Upper lobe of left lung (tissue), 6 donors: ENCODE results near the gene TRAF1. TPM values are rescaled to one million over a fixed set of nuclear protein-coding genes. Genes with fewer than 3 reads are reported as not detected.

Experiments
- ATAC-seq, 2 donors: fragments of 200-7000 bp; cut with Tn5 transposase; one replicate each; pipeline ENCODE4 v1.9.1; 2022; ENCODE audit warnings: mild to moderate bottlenecking in 2 of 2, moderate library complexity in 2 of 2; ENCODE audit not compliant: low FRiP score in 2 of 2
- DNase-seq, 2 donors: peaks; one replicate each; pipeline ENCODE4 v3.0.0-alpha.2; 2019 to 2020
- H3K27ac ChIP-seq, 4 donors: fragments of 200-600 bp; sonication (generic); one replicate each; pipeline ENCODE4 v1.5.1; 2016 to 2019
- H3K27me3 ChIP-seq, 4 donors: fragments of 200-600 bp; sonication (generic); one replicate each; pipeline ENCODE4 v1.5.1; 2017 to 2019
- H3K36me3 ChIP-seq, 4 donors: fragments of 200-600 bp; sonication (generic); one replicate each; pipeline ENCODE4 v1.5.1; 2016 to 2019
- H3K4me1 ChIP-seq, 4 donors: fragments of 200-600 bp; sonication (generic); one replicate each; pipeline ENCODE4 v1.5.1; 2018 to 2019
- H3K4me3 ChIP-seq, 4 donors: fragments of 200-600 bp; sonication (generic); one replicate each; pipeline ENCODE4 v1.5.1; 2017 to 2019; ENCODE audit warnings: mild to moderate bottlenecking in 2 of 4, moderate library complexity in 1 of 4
- H3K9me3 ChIP-seq, 4 donors: fragments of 200-600 bp; sonication (generic); one replicate each; pipeline ENCODE4 v1.5.1; 2018 to 2019
- CTCF ChIP-seq, 6 experiments: fragments of 450-650 bp in 4 of 6; fragments of 200-600 bp in 2 of 6; sonication (generic) in 2 of 6; IDR thresholded peaks; one replicate each; pipeline ENCODE4 v1.5.1; 2016 to 2019; ENCODE audit warnings: antibody characterized with exemption in 6 of 6
- EP300 ChIP-seq, 4 donors: sonication (generic); formaldehyde crosslinking; IDR thresholded peaks; one replicate each; pipeline ENCODE4 v1.5.1; 2017; ENCODE audit warnings: antibody characterized with exemption in 4 of 4, control low read depth in 2 of 4
- POLR2A ChIP-seq, 4 donors: fragments of 450-650 bp; IDR thresholded peaks; one replicate each; pipeline ENCODE4 v1.5.1; 2016 to 2017; ENCODE audit warnings: antibody characterized with exemption in 4 of 4, mild to moderate bottlenecking in 2 of 4
- POLR2AphosphoS5 ChIP-seq, 2 donors: sonication (generic); formaldehyde crosslinking; IDR thresholded peaks; one replicate each; pipeline ENCODE4 v1.5.1; 2017; ENCODE audit warnings: antibody characterized with exemption in 2 of 2
- WGBS, 2 donors: methylation state at CpG; one replicate each; pipeline ENCODE4 v1.1.5; 2017 to 2018; 5-methylcytosine and 5-hydroxymethylcytosine counted together
- total RNA-seq, 6 donors: library from RNA; depleted of rRNA in 4 of 6; stranded (reverse); fragments of >200 nt in 4 of 6; gene quantifications; one replicate each; pipeline versions ENCODE4 v1.1.0 to v1.2.1, GENCODE V29; 2016 to 2021
- donor health status: DM: no; HTN: no; CAD: no; lungs with moderate emphysema.
- donor health status: DM: no; HTN: yes; CAD: no; lungs with severe emphysema.

The TRAF1 gene
- total RNA-seq, 6 donors from 2014 or later: 2.9 to 29.3 (median 6.6) TPM

GRCh38 chr9:120918931-120919842 is 7.4 kb downstream of the TRAF1 start:
- TF ChIP-seq EP300 (IDR thresholded peaks at IDR 0.05): no peak
- TF ChIP-seq POLR2AphosphoS5 (IDR thresholded peaks at IDR 0.05): peak in 1 of 2 donors; percentile 12
- ATAC-seq (peak in 1 of 2 donors; percentile 19), DNase-seq (peak in 1 of 2 donors; percentile 39)
- H3K4me3 ChIP-seq: no peak overlapping the region
- H3K27me3 ChIP-seq: no peaks in the 10 kb centered on the region
- H3K4me1 ChIP-seq: peaks cover 19 to 31% (median 23%) of the 10 kb centered on the region in 4 donors
- no peaks in the 10 kb centered on the region for H3K36me3 ChIP-seq
- peak overlapping the region; percentile 49 to 84 (median 66) for H3K27ac ChIP-seq
- H3K9me3 ChIP-seq: no peaks in the 10 kb centered on the region
- WGBS, 2 donors: 80 to 86% methylated on average over 15 to 19 of the region's 20 CpGs

GRCh38 chr9:120917929-120918762 is 8.4 kb downstream of the TRAF1 start:
- Histone ChIP-seq H3K4me3 (no peak overlapping the region), H3K27ac (peak overlapping the region in 3 of 4 donors; percentile 57 to 84 (median 76)), H3K36me3 (peaks cover 0 to 5% (median 1%) of the 10 kb centered on the region in 4 donors), H3K27me3 (no peaks in the 10 kb centered on the region), H3K4me1 (peaks cover 19 to 31% (median 23%) of the 10 kb centered on the region in 4 donors), H3K9me3 (no peaks in the 10 kb centered on the region)
- ATAC-seq (no peak), DNase-seq (no peak)
- no peak for TF ChIP-seq CTCF (IDR thresholded peaks at IDR 0.05)
- no peak for TF ChIP-seq POLR2AphosphoS5 (IDR thresholded peaks at IDR 0.05)
- TF ChIP-seq EP300 (IDR thresholded peaks at IDR 0.05): no peak
- no peak for TF ChIP-seq POLR2A (IDR thresholded peaks at IDR 0.05)
- WGBS, 2 donors: 94 to 98% methylated on average over 4 of the region's 4 CpGs

GRCh38 chr9:120916991-120917880 is 9.4 kb downstream of the TRAF1 start:
- ATAC-seq: no peak

GRCh38 chr9:120916588-120916987 is 10.0 kb downstream of the TRAF1 start:
- peaks cover 0 to 12% (median 5%) of the 10 kb centered on the region in 4 donors for H3K36me3 ChIP-seq
- no peak for TF ChIP-seq CTCF (IDR thresholded peaks at IDR 0.05)
- TF ChIP-seq EP300 (IDR thresholded peaks at IDR 0.05): peak in 1 of 4 donors; percentile 49
- TF ChIP-seq POLR2AphosphoS5 (IDR thresholded peaks at IDR 0.05): peak; percentile 47 to 58
- no peak for TF ChIP-seq POLR2A (IDR thresholded peaks at IDR 0.05)

More at GRCh38 chr9:120916991-120917880, 9.4 kb downstream of the TRAF1 start:
- DNase-seq: no peak
- H3K36me3 ChIP-seq: peaks cover 0 to 8% (median 5%) of the 10 kb centered on the region in 4 donors
- 89% methylated on average over 7 to 8 of the region's 8 CpGs for WGBS, 2 donors
- H3K4me3 ChIP-seq: no peak overlapping the region
- H3K9me3 ChIP-seq: no peaks in the 10 kb centered on the region
- TF ChIP-seq POLR2AphosphoS5 (IDR thresholded peaks at IDR 0.05): no peak
- no peak for TF ChIP-seq POLR2A (IDR thresholded peaks at IDR 0.05)
- no peak for TF ChIP-seq CTCF (IDR thresholded peaks at IDR 0.05)
- TF ChIP-seq EP300 (IDR thresholded peaks at IDR 0.05): no peak
- no peaks in the 10 kb centered on the region for H3K27me3 ChIP-seq
- peak overlapping the region in 3 of 4 donors; percentile 28 to 61 (median 54) for H3K27ac ChIP-seq
- H3K4me1 ChIP-seq: peaks cover 19 to 31% (median 23%) of the 10 kb centered on the region in 4 donors

More at GRCh38 chr9:120916588-120916987, 10.0 kb downstream of the TRAF1 start:
- peaks cover 19 to 31% (median 23%) of the 10 kb centered on the region in 4 donors for H3K4me1 ChIP-seq
- DNase-seq (no peak), ATAC-seq (peak in 1 of 2 donors; percentile 67)
- H3K4me3 ChIP-seq: no peak overlapping the region
- no peaks in the 10 kb centered on the region for H3K9me3 ChIP-seq
- H3K27me3 ChIP-seq: no peaks in the 10 kb centered on the region
- H3K27ac ChIP-seq: peak overlapping the region in 3 of 4 donors; percentile 6 to 61 (median 54)
- 60 to 62% methylated on average over 3 of the region's 3 CpGs for WGBS, 2 donors
